Sigmoid colon (tissue), 7 donors: ENCODE data around the gene HOPX. TPM values are rescaled to one million over a fixed set of nuclear protein-coding genes. Genes with fewer than 3 reads are reported as not detected.
"Not testable (repeated sequence)": the region's sequence is repeated elsewhere in the genome, so short reads cannot be mapped to it uniquely, and the experiment has no call there.

Experiments
- DNase-seq: peaks from one replicate; pipeline ENCODE4 v3.0.0-alpha.2; 2019
- H3K27ac ChIP-seq, 4 donors: fragments of 200-600 bp; sonication (generic); one replicate each; pipeline ENCODE4 v1.5.1; 2016 to 2019; ENCODE audit warnings: mild to moderate bottlenecking in 1 of 4
- H3K27me3 ChIP-seq, 3 donors: fragments of 200-600 bp; sonication (generic); one replicate each; pipeline ENCODE4 v1.5.1; 2019; ENCODE audit warnings: mild to moderate bottlenecking in 1 of 3
- H3K36me3 ChIP-seq, 4 donors: fragments of 200-600 bp; sonication (generic); one replicate each; pipeline ENCODE4 v1.5.1; 2016 to 2019
- H3K4me1 ChIP-seq, 4 donors: fragments of 200-600 bp; sonication (generic); one replicate each; pipeline ENCODE4 v1.5.1; 2017 to 2019
- H3K4me3 ChIP-seq, 4 donors: fragments of 200-600 bp; sonication (generic); one replicate each; pipeline ENCODE4 v1.5.1; 2017 to 2019; ENCODE audit warnings: mild to moderate bottlenecking in 2 of 4, moderate library complexity in 1 of 4
- H3K9me3 ChIP-seq, 4 donors: fragments of 200-600 bp in 3 of 4; sonication (generic) in 3 of 4; one replicate each; pipeline versions ENCODE4 v1.5.1 to v1.6.1; 2013 to 2019
- EP300 ChIP-seq, 4 donors: sonication (generic); formaldehyde crosslinking; IDR thresholded peaks; one replicate each; pipeline ENCODE4 v1.6.1; 2017; ENCODE audit warnings: antibody characterized with exemption in 4 of 4
- POLR2A ChIP-seq, 2 donors: fragments of 450-650 bp; IDR thresholded peaks; one replicate each; pipeline ENCODE4 v1.6.1; 2016; ENCODE audit warnings: antibody characterized with exemption in 2 of 2, mild to moderate bottlenecking in 2 of 2, moderate library complexity in 2 of 2
- POLR2AphosphoS5 ChIP-seq, 4 donors: sonication (generic); formaldehyde crosslinking; IDR thresholded peaks; one replicate each; pipeline ENCODE4 v1.6.1; 2017; ENCODE audit warnings: antibody characterized with exemption in 4 of 4
- WGBS, 2 donors: extraction: QIAGEN DNeasy Blood & Tissue Kit; methylation state at CpG; one replicate each; pipeline ENCODE4 v1.1.7; 2013; 5-methylcytosine and 5-hydroxymethylcytosine counted together
- intact Hi-C: fragments of 100-400 bp; cut with DNase I; formaldehyde crosslinking; loops from one replicate; pipeline ENCODE4 v1.15.1; 2023
- polyA plus RNA-seq, 3 donors: library from polyadenylated mRNA; stranded (reverse); fragments of 200-250 nt; gene quantifications; one replicate each; pipeline ENCODE4 v1.2.3, GENCODE V29; 2013
- total RNA-seq, 4 donors: library from RNA; depleted of rRNA; stranded (reverse); fragments of >200 nt; gene quantifications; one replicate each; pipeline ENCODE4 v1.1.0, GENCODE V29; 2016
- TF ChIP-seq, protein P1 (sequence below), 4 experiments: fragments of 450-650 bp in 3 of 4; fragments of 200-600 bp in 1 of 4; IDR thresholded peaks; one replicate each; pipeline ENCODE4 v1.5.1; 2016 to 2019; ENCODE audit warnings: antibody characterized with exemption in 4 of 4, mild to moderate bottlenecking in 3 of 4, moderate library complexity in 2 of 4
- donor health status: healthy with polysubstance abuse.
- donor health status: Bipolar disorder and iron deficiency.
- donor health status: healthy.

The HOPX gene
- total and polyA plus RNA-seq, 7 donors = 2.5 to 57.9 (median 24.7) TPM

- Histone ChIP-seq H3K4me1 (peaks cover 0 to 30% (median 23%) of the 10 kb centered on the region in 4 donors), H3K27ac (peak overlapping the region in 1 of 4 donors; percentile 53), H3K27me3 (no peaks in the 10 kb centered on the region), H3K4me3 (no peak overlapping the region), H3K9me3 (no peaks in the 10 kb centered on the region), H3K36me3 (no peaks in the 10 kb centered on the region)
- intact Hi-C loops = no loop called here
- DNase-seq = no peak
- 44 to 66% methylated on average over 4 of the region's 4 CpGs for WGBS, 2 donors
- TF ChIP-seq POLR2A (IDR thresholded peaks at IDR 0.05) (no peak), POLR2AphosphoS5 (IDR thresholded peaks at IDR 0.05) (no peak), EP300 (IDR thresholded peaks at IDR 0.05) (no peak)
- TF ChIP-seq, protein P1, sequence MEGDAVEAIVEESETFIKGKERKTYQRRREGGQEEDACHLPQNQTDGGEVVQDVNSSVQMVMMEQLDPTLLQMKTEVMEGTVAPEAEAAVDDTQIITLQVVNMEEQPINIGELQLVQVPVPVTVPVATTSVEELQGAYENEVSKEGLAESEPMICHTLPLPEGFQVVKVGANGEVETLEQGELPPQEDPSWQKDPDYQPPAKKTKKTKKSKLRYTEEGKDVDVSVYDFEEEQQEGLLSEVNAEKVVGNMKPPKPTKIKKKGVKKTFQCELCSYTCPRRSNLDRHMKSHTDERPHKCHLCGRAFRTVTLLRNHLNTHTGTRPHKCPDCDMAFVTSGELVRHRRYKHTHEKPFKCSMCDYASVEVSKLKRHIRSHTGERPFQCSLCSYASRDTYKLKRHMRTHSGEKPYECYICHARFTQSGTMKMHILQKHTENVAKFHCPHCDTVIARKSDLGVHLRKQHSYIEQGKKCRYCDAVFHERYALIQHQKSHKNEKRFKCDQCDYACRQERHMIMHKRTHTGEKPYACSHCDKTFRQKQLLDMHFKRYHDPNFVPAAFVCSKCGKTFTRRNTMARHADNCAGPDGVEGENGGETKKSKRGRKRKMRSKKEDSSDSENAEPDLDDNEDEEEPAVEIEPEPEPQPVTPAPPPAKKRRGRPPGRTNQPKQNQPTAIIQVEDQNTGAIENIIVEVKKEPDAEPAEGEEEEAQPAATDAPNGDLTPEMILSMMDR (IDR thresholded peaks at IDR 0.05) = no peak
Measured at GRCh38 chr4:56618734-56619133, 62.4 kb downstream of the HOPX start.

DNA sequence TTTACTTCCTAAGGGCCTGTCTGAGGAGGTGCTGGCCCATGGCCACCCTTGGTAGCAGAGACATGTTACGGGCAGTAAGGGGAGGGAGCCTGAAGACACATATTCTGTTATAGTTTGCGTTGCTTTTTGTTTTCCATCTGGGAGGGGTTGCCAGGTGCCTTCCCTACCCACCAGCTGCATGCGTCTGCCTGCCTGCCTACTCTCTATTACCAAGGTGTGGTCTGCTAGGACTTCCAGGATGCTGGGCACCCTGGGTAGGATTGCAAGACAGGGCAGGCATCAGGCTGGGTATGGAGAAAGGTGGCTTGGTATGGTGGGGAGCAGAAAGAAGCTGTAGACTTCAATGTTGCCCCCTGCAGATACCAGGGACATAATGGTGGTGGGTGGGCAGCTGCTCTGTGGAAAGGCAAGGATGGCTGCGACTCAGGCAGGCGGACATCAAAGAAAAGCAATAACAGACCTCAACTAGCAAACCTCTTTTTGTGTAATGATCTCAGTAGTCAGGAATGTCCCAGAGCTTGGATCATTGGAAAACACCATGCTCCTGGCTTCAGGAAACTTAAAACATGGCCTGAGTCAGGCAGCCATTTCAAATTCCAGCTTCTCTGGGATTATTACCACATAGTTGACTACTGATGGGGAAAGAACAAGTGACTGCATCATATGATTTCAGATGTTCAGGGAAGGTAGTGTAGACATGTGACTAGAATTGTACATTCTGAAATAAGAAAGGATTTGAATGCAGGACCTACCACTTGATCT is 67.8 kb downstream of the HOPX start:
- H3K4me3 ChIP-seq = no peak overlapping the region
- H3K27me3 ChIP-seq = no peaks in the 10 kb centered on the region
- H3K4me1 ChIP-seq = no peaks in the 10 kb centered on the region
- intact Hi-C loops = no loop called here
- DNase-seq = no peak
- H3K27ac ChIP-seq = peak overlapping the region in 1 of 4 donors; percentile 6
- WGBS, 2 donors = 69 to 84% methylated on average over 5 of the region's 5 CpGs
- no peaks in the 10 kb centered on the region for H3K9me3 ChIP-seq
- TF ChIP-seq POLR2AphosphoS5 (IDR thresholded peaks at IDR 0.05) (no peak), POLR2A (IDR thresholded peaks at IDR 0.05) (no peak), EP300 (IDR thresholded peaks at IDR 0.05) (no peak)
- TF ChIP-seq, protein P1 (IDR thresholded peaks at IDR 0.05) = no peak
- no peaks in the 10 kb centered on the region for H3K36me3 ChIP-seq

- H3K4me1 ChIP-seq = no peaks in the 10 kb centered on the region
- WGBS, 2 donors = 84 to 86% methylated on average over 11 of the region's 11 CpGs
- no peaks in the 10 kb centered on the region for H3K27me3 ChIP-seq
- H3K36me3 ChIP-seq = no peaks in the 10 kb centered on the region
- intact Hi-C loops = no loop called here
- no peak overlapping the region for H3K4me3 ChIP-seq
- no peaks in the 10 kb centered on the region for H3K9me3 ChIP-seq
- no peak for DNase-seq
- no peak overlapping the region for H3K27ac ChIP-seq
- TF ChIP-seq, protein P1 (IDR thresholded peaks at IDR 0.05) = no peak
- no peak for TF ChIP-seq POLR2A (IDR thresholded peaks at IDR 0.05)
- TF ChIP-seq EP300 (IDR thresholded peaks at IDR 0.05) = no peak
- no peak for TF ChIP-seq POLR2AphosphoS5 (IDR thresholded peaks at IDR 0.05)
Measured at GRCh38 chr4:56612282-56612681, 68.8 kb downstream of the HOPX start.

DNA sequence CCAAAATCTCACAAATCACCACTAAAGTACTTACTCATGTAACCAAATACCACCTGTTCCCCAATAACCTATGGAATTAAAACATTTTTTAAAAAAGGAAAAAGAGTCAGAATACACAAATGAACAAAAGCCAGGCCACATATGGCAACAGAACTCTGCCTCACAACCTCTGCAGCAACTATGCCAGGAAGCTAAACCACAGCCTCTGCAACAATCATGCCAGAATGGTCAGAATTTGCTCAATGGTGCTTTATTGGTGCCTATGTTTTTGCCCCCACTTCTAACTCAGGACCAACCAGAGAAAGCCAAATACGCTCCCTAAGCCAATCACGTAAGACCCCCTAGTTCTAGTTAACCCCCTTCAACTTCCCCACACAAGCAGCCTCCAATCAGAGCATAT is 69.6 kb downstream of the HOPX start:
- WGBS, 2 donors = 81 to 87% methylated on average over 2 of the region's 2 CpGs
- no peaks in the 10 kb centered on the region for H3K36me3 ChIP-seq
- intact Hi-C loops = no loop called here
- H3K9me3 ChIP-seq = no peaks in the 10 kb centered on the region
- no peaks in the 10 kb centered on the region for H3K27me3 ChIP-seq
- no peak overlapping the region for H3K27ac ChIP-seq
- H3K4me1 ChIP-seq = no peaks in the 10 kb centered on the region
- TF ChIP-seq POLR2AphosphoS5 (IDR thresholded peaks at IDR 0.05) (no peak), POLR2A (IDR thresholded peaks at IDR 0.05) (no peak), EP300 (IDR thresholded peaks at IDR 0.05) (no peak)
- TF ChIP-seq, protein P1 (IDR thresholded peaks at IDR 0.05) = no peak
- H3K4me3 ChIP-seq = no peak overlapping the region
- no peak for DNase-seq

DNA sequence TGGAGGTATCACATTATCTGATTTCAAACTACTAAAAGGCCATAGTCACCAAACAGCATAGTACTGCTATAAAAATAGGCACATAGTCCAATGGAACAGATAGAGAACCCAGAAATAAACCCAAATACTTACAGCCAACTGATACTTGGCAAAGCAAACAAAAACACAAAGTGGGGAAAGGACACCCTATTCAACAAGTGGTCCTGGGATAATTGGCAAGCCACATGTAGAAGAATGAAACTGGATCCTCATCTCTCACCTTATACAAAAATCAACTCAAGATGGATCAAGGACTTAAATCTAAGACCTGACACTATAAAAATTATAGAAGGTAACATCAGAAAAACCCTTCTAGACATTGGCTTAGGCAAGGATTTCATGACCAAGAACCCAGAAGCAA is 70.9 kb downstream of the HOPX start:
- H3K36me3 ChIP-seq, H3K4me1 ChIP-seq, H3K4me3 ChIP-seq, H3K27ac ChIP-seq, H3K9me3 ChIP-seq, H3K27me3 ChIP-seq, intact Hi-C loops, DNase-seq: not testable (repeated sequence)
